ENCODE measurements around the gene SPINK6.

The SPINK6 gene, protein sequence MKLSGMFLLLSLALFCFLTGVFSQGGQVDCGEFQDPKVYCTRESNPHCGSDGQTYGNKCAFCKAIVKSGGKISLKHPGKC

DNA sequence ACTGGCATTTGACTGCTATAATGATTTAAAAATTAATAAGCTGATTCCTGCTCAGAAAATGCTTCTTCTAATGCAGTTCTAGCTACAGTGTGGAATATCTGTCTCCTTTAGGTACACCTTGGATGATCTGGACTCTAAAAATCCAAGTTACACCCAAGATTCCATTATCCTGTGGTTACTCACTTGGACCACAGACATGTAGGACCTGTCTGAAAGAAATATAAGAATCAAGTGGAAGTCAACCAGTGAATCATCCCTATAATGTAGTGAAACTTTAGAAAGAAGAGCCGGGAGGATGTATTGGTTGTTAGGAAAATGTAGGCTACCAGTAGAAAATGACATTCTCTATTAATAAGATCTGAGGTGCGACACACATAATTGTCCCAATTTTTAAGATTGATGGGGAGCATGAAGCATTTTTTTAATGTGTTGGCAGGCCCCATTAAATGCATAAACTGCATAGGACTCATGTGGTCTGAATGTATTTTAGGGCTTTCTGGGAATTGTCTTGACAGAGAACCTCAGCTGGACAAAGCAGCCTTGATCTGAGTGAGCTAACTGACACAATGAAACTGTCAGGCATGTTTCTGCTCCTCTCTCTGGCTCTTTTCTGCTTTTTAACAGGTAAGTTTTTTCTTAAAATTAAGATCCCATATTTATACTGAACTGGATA is at the start of gene SPINK6:
SPINK6 (plus strand) TSS at position 512 of the 673 bp plus-strand sequence; CDS start at position 567, 55 bp downstream.
- DNase-seq (ENCODE audit: low read depth in 2 of 2), result no peak

DNA sequence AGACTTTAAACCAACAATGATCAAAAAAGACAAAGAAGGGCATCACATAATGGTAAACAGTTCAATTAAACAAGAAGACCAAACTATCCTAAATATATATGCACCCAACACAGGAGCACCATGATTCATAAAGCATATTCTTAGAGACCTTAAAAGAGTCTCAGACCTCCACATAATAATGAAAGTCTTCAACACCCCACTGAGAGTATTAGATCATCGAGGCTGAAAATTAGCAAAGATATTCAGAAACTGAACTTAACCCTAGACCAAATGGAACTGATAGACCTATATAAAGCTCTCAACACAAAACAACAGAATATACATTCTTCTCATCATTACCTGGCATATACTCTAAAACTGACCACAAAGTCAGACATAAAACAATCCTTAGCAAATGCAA is 46.2 kb upstream of the SPINK6 start:
- DNase-seq (ENCODE audit: low read depth in 2 of 2), result no peak

DNA sequence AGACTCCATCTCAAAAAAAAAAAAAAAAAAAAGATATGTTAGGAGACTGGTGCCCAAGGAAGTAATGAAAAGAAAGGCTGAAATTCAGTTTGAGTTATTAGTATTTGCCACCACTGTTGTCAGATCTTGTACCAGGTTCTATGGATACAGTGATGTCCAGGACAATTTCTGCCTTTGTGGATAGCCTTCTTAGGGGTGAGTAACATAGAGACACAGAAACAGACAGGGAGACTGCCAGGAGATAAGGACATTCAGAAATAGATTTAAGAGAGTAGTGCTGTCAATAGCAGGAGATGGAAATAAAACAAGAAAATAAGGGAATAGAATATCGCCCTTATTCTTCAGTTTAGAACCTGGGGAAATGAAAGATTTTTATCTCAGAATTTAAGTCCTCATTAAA is 40.8 kb upstream of the SPINK6 start:
- no peak for DNase-seq (ENCODE audit: low read depth in 2 of 2)

DNA sequence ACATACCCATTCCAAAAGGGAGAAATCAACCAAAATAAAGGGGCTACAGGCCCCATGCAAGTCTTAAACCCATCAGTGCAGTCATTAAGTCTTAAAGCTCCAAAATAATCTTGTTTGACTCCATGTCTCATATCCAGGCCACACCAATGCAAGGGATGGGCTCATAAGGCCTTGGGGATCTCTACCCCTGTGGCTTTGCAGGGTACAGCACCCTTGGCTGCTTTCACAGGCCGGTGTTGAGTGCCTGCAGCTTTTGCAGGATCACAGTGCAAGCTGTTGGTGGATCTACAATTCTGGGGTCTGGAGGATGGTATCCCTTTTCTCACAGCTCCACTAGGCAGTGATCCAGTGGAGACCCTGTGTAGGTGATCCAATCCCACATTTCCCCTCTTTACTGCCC is 39.5 kb upstream of the SPINK6 start:
- DNase-seq (ENCODE audit: low read depth in 2 of 2), result no peak

DNA sequence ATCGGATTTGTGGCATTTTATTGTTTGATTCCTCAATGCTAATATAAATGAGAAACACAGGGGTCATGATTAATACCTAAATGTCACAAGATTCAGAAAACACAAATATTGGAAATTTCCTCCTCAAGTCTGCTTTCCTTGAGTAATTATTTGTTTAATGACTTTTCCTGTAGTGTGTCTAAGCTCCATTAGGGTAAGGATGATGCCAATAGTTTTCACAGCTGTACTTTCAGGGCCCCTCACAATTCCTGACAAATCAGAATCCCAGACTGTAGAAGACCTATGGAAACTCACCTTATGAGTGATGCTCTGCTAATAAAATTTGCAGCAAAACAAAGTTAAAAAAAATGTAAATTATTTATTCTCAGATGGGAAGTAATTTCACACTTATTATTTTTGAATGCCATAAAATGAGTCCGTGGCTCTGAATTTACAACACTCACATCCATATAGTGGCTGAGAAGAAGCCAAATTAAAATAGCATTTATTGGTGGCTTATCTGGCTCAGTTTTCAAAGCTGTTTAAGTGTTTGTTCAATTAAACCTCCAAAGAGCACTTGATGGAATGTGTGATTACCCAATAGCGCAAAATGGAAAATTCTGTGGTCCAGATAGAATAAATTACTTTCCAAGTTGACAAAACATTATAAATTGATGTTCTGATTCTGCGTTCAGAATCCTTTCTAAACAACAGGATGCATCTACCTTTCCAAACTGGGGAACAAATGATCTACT is 36.1 kb upstream of the SPINK6 start:
- no peak for DNase-seq (ENCODE audit: low read depth in 2 of 2)

DNA sequence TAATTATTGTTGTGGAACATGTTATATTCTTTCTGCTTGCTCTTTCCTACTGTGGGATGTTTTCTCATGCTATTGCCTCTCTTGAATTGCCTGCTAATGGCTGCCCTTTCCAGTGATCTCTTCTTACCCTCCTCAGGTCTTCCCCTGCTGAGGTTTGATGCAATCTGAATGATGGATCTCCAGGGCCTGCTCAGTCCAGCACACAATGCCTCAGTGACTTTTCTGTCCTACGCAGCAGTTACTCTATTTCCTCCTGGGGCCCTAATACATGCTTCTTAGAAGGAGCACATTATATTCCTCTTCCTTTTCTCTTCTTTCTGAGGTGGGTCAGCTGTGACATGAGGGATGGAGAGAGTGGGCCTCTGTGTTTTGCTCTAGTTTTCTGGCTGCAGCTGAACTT is 34.6 kb upstream of the SPINK6 start, which contains the start of gene SPINK14:
SPINK14 (plus strand) TSS at position 301 of the 400 bp plus-strand sequence. CDS start 1,187 bp downstream, outside the sequence.
- no peak for DNase-seq (ENCODE audit: low read depth in 2 of 2)

DNA sequence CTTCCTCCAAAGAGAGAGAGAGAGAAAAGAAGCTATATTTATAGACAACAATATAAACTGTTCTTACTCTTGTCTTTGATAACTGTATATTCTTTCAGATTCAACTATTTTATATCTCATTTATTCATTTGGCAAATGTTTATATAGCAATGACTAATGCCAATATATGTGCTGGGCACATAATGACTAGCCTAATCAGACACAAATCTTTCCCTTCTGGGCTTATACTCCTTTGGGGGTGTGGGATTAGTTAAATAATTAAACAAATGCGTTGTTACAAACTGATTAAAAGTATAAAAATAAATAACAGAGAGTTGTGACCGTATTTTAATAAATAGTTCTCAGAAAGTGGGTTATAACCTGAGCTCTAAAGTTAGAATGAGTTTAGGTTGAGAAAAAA is 30.5 kb upstream of the SPINK6 start:
- no peak for DNase-seq (ENCODE audit: low read depth in 2 of 2)

DNA sequence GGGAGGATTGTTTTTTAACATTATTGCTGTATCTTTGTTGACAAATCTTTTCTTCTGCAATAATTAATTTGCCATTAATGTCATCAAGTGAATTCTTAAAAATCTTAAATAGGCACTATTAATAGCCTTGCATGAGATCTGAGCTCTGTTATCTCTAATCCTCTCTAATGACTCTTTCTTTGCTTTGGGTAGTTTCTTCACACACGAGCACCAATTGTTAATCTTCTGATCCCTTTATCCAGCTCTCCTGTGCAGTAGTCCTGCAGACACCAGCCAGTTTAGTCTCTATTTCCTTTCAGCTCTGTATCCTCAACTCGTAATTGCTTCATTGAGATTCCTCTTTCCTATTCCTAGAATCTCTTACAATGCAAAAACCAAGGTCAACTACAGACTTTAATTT is 26.4 kb upstream of the SPINK6 start:
- no peak for DNase-seq (ENCODE audit: low read depth in 2 of 2)

DNA sequence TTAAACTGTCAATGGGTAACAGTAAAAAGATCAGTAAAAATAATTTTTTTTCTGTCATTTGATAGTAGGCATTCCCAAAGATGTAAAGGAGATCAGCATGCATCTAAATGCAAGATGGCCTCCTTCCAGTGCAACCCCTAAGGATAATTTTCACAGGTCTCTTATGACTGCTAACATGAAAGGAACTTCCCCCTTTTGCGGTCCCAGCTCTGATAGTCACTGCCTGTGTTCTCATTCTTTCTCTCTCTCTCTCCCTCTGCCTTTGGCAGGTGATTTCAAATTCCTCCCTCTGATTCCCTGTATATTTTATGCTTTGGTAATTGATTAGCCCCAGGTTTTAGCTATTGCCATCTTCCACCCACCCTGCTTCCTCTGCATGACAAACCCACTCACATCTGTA is 25.6 kb upstream of the SPINK6 start:
- no peak for DNase-seq (ENCODE audit: low read depth in 2 of 2)

DNA sequence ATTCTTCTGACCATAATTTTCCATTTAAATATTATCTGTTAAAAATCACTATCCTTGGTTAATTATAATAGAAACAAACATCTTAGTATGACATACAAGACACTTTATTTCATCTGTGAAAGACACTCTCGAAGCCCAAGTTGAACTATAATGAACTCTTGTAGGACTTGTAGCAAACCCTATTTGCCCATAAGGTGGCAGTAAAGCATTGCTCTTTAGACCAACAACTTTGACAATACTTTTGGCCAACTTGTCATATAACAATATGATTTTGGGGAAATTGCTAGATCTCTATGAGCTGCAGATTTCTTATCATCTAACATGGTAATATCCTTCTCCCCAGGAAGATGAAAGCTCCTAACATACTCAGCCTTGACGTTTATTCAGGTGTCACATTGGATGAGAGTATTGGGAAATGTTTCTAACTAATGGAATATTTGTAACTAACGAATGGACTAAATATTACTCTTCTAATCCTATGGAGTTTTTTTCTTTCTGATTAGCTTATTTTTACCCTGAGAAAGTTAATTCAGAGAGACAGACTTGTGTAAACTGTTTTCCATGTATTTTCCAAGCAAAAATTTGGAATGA is 23.5 kb upstream of the SPINK6 start:
- no peak for DNase-seq (ENCODE audit: low read depth in 2 of 2)

DNA sequence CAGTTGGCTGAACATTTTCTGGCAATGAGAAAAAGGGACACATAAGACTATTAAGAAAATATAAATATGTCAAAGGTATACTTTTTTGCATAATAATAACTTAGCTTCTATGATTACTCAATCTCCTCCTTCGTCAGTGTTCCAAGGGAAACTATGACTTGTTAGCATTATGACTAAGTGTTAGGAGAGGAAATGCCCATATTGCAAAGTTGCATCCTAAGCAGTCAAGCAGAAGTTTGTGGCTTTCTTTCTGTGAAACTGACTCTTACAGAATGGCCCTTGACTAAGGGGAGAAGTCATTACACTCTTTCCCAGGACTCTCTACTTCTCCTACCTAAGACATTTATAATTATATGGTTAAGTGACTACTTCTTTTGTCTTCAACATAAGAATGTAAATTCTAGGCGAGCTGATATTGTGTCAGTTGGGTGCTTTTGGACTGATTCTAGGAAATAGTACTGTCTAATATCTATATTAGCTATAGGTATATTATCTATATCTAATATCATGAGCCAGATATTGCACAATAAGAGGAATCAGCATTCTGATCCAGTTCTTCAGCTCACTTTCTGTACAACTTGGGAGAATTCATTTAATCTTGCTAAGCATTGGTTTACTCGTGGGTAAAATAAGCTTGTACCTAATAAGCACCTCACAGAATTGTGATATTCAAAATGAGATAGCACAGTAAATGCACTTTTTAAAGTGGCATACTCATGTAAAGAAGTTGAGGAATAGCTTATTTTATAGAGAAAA is 16.4 kb upstream of the SPINK6 start:
- DNase-seq (ENCODE audit: low read depth in 2 of 2), result no peak

DNA sequence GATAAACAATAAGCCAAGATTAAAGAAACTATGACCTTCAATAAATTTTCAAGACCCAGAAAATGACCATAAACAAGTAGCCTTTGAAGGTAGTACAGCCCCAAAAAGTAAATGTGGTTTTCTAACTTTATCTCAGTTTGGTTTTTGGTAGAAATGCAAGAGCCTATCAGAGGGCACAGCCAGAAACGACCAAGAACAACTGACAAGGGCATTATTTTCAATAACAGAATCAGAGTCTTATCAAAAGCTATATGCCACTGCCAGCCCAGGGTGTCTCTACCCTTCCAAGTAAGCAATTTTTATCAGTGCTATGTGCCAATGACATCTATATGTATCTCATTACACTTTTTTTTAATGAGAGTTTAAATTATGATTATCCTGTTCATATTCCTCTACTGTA is 11.8 kb upstream of the SPINK6 start:
- no peak for DNase-seq (ENCODE audit: low read depth in 2 of 2)

DNA sequence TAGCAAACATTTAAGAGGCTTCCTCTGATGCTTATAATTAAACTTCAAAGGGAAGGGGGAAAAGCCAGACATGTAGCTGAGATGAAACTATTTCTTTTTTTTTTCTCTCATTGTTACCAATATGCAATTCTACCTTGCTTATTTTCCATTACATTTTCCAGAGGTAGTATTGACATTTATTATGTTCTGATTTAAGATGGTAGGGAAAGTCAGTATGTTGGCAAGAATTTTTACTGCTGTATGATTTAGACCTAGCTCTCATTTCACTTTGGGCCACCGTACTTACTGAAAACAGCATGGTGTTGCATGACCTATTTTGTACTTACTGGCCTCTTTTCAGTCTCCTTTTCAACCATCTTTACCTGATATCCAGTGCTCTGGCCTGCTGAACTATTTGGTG is 9.6 kb upstream of the SPINK6 start:
- DNase-seq (ENCODE audit: low read depth in 2 of 2), result no peak

DNA sequence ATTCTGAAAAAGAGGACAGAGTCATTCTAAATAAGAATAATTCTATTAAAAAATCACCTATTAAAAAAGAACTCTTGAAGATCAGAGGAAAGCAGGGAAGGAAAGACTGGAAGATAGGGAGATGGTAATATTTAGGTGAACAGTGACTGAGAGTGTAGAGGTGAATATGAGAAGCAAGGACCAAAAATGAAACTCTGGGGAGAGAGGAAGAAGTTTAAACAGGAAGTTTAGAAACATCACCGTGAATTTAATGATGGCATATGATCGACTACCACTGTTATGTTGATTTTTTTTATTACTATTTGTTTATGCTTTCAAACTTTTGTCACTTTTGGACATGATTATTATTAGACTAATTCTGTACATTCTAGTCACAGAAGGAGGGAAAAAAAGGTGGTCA is 1.7 kb upstream of the SPINK6 start:
- DNase-seq (ENCODE audit: low read depth in 2 of 2), result no peak

DNA sequence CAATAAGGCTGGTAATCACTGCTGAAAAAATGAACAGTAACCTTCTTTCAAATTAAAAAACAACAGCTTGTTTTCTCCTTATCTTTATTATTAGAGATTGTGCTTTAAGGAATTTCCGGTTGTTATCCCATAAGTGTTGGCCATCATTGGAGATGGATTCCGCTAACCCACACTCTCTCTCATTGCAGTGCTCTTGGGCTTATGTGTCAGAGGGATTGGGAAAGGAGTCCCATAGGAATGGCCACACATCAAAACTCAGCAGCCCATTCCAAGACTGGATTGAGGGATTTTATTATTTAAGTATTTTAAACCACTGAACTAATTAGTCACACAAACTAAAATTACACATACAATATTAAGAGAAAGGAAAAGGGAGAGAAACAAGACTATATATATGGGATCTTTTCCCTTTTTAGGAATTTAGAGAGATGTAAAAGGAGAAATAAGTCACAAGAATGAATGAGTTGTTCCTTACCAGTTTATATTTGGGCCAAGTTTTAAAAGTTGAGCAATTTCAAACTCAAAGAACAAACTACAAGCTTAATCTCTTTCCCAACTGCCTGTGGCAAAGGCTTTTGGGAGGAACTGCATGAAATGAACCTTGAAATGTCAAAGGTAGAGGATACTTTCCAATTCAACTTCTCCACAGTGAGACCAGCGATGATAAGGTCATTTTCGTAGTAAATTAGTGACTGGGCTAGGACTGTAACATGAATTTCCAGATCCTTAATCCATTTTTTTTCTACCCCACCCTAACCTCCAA is 2.4 kb downstream of the SPINK6 start:
- no peak for DNase-seq (ENCODE audit: low read depth in 2 of 2)

DNA sequence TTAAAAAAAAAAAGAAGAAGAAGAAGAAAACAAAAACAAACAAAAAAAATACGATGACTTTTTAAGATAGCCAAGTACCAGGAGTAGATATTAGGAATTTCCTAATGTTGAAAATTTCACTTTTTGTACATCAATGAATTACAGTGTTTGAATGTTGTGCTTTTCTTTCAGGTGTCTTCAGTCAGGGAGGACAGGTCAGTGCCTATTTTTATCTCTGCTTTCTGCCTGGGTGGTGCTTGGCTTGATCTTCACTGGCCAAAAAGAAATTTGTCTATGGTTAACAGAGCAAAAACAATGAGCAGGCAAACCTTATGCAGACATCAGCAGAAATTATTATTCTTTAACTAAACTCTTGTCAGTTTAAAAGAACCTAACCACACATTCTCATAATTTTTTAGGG is 3.0 kb downstream of the SPINK6 start:
- DNase-seq (ENCODE audit: low read depth in 2 of 2), result no peak

DNA sequence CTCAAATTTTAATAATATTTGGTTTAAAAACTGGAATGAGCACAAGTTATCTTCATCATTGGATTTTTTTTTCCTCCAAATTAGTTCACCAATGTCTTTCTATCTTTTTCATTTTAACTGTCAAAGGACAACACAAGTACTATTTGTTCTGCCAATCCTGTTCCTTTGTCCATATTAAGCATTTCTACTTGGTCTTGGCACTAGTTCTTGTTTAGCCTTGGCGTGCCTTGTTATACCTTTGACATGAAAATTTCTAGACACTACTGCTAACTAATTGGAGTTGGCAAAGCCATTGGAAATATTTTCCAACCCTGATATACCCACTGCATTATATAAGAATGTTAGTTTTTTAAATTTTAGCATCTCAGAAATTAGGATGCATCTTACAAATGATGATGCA is 3.8 kb downstream of the SPINK6 start:
- no peak for DNase-seq (ENCODE audit: low read depth in 2 of 2)

DNA sequence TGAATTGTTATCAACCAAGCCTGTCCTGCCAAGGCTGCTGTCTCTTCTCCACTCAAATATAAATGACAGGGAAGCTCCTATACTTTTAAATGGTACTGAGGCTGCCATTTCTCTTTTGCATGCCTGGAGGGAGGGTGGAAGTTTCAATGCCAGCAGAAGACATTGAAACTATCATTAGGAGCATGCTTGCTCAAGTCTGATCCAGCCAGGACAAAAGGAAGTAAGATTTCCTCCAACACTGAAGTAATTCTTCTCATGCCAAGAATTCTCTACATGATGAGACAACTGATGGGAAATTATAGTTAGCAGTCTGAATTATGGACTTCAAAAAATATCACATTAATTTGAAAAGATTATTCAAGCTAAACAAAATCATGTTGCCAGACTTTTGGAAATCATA is 5.4 kb downstream of the SPINK6 start:
- no peak for DNase-seq (ENCODE audit: low read depth in 2 of 2)

DNA sequence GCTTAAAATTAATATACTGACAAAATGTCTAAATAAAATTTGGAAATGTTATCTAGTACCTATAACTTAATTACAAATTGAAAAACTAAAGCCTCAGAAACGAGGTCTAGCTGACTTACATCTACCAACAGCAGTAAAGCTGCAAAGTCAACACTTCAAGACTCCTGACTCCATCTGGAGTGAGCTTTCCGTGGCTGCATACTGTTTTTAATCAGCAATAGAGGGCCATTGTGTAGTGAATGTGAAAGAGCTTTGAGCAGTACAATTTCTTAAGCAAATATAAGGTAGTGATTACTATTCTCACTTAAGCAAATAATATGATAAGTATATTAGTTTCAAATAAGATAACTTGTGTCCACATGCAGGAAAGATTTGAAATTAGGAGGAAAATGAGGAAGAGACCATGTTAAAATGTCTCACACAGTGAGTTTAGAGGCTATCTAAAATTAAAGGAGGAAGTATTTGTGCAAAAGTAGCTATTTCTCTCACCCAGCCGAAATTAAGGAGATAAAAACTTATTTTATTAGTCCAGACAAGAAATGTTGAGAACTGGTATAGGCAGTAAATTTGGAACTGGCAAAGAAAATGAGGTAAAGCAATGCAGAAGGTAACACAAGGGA is 6.4 kb downstream of the SPINK6 start:
- no peak for DNase-seq (ENCODE audit: low read depth in 2 of 2)

DNA sequence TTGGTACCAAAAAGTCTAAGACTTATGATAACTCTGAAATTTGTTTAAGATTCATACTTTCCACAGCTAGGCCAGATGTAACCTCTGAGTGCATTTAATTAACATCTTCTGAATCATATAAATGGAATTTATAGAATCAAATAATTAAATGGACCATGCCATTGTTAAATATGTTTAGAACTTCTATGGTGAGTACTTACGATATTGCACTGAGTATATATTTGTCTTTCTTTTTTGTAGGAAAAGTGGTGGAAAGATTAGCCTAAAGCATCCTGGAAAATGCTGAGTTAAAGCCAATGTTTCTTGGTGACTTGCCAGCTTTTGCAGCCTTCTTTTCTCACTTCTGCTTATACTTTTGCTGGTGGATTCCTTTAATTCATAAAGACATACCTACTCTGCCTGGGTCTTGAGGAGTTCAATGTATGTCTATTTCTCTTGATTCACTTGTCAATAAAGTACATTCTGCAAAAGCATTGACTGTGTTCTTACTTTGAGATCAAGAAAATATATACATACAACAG is 11.9 kb downstream of the SPINK6 start:
- no peak for DNase-seq (ENCODE audit: low read depth in 2 of 2)

DNA sequence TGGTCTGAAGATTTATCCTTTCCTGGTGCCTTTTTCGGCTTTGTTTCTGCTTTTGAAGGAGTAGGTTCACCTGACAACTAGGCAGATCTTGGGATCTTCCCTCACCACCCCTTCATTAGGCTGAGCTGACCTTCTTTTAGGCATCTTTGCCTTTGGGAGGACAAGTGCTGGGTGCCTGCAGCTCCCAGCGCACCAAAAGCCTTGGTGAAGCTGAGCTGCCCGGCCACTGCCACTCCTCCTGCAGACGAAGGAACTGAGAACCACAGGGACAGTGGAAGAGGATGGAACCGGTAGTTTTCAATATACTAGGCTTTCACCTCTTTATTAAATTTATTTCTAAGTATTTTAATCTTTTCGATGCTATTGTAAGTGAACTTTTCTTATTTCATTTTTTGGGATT is 18.7 kb downstream of the SPINK6 start:
- no peak for DNase-seq (ENCODE audit: low read depth in 2 of 2)

Measured in stimulated activated CD8-positive, alpha-beta memory T cell treated with anti-CD3 and anti-CD28 coated beads, Interleukin-2, amount 100 ng/mL, for 1 hour (primary cell).